HG03196 (cell line): ENCODE measurements around the gene IER5L.
A peak's percentile ranks its signal among the peaks of the same experiment; 100 is the strongest.
"Not testable (repeated sequence)": the region's sequence is repeated elsewhere in the genome, so short reads cannot be mapped to it uniquely, and the experiment has no call there.

Source experiments
- ATAC-seq: cut with Tn5 transposase; IDR thresholded peaks from one replicate; pipeline ENCODE4 v1.9.1; 2021; ENCODE audit not compliant: unreplicated experiment

Gene IER5L

GRCh38 chr9:129140397-129141065, 37.5 kb downstream of the IER5L start:
- ATAC-seq: peak; percentile 15

GRCh38 chr9:129139993-129140396, 38.1 kb downstream of the IER5L start:
- peak; percentile 51 for ATAC-seq

GRCh38 chr9:129139233-129139992, 38.6 kb downstream of the IER5L start:
- ATAC-seq: peak; percentile 33

GRCh38 chr9:129138476-129139232, 39.4 kb downstream of the IER5L start:
- ATAC-seq: no peak

- ATAC-seq: no peak
Measured at GRCh38 chr9:129138144-129138462, 40.0 kb downstream of the IER5L start.

GRCh38 chr9:129137292-129138143, 40.5 kb downstream of the IER5L start:
- no peak for ATAC-seq

- no peak for ATAC-seq
Measured at GRCh38 chr9:129136446-129137035, 41.5 kb downstream of the IER5L start.

- no peak for ATAC-seq
Measured at GRCh38 chr9:129135476-129135875, 42.6 kb downstream of the IER5L start.

GRCh38 chr9:129133082-129133481, 45.0 kb downstream of the IER5L start:
- no peak for ATAC-seq

- no peak for ATAC-seq
Measured at GRCh38 chr9:129131300-129132145, 46.5 kb downstream of the IER5L start.

GRCh38 chr9:129130791-129131190, 47.3 kb downstream of the IER5L start:
- no peak for ATAC-seq

- not testable (repeated sequence) for ATAC-seq
Measured at GRCh38 chr9:129130271-129130670, 47.8 kb downstream of the IER5L start.

GRCh38 chr9:129128689-129129088, 49.4 kb downstream of the IER5L start:
- no peak for ATAC-seq

GRCh38 chr9:129126749-129127618, 51.1 kb downstream of the IER5L start:
- no peak for ATAC-seq
